ENCODE measurements around the gene GPC6.

GPC6 gene

DNA sequence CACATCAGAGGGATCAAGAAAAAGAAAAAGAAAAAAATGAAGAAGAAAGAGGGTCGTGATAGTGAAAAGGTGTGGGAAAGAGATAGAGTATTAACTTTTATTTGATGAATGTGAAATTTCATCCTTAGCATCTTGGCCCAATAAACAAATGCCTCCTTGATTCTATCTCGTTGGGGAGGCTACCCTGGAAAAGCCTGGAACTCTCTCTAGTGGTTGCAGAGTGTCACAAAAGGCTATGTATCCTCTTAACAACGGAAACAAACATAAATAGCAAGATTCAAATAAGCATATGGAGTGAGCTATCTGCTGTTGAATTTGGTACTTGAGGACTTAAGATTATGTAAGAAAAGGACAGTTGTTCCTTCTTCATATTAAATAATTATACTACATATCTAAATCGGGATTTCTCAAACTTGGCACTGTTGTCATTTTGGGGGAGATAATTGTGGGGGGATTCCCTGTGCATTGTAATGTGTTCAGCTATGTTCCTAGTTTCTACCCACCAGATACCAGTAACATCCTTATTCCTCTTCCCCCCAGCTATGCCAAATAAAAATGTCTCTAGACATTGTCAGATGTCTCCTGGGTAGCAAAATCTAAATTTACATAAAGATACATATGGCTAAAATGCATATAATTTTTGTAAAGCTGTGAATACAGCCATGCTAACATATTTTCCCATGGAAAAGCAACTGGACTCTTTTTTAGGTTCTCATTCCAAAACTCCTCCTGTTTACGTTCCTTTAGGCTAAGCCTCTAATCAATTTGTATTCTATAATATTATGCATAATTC is 695.7 kb downstream of the GPC6 start:
- no peak overlapping the region for H2BK5ac ChIP-seq (ENCODE audit: low read length)
- H2AFZ ChIP-seq (ENCODE audit: low read length) = no peak overlapping the region

DNA sequence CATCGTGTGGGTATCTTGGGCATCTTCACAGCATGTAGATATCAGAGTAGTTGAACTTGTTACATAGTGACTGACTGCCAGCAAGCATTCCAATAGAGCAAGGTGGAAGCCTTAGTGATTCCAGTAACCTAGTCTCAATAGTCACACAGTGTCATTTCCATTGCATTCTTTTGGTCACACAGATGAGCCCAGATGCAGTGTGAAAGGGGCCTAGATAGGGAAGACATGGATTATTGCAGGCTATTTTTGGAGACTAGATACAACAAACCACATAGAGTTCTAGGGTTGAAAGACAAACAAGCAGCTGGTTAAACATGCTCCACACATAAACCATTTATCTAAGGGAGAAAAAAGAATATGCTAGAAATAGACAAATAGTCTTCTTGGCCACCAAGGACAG is 699.4 kb downstream of the GPC6 start:
- Histone ChIP-seq H2BK12ac (ENCODE audit: low read length) (no peak overlapping the region), H3K23ac (ENCODE audit: low read depth, low read length, poor library complexity) (no peak overlapping the region), H3K36me3 (replicated peaks in 1 of 2; ENCODE audit: control insufficient read depth in 2 of 2, insufficient read depth in 2 of 2, low read length in 2 of 2) (no peaks in the 10 kb centered on the region), H3K4ac (ENCODE audit: low read length) (no peak overlapping the region), H3K79me1 (ENCODE audit: low read depth, low read length) (no peaks in the 10 kb centered on the region), H4K8ac (ENCODE audit: low read depth, low read length) (no peak overlapping the region), H3K4me3 (ENCODE audit: low read length in 2 of 2) (no peak overlapping the region), H3K14ac (ENCODE audit: low read length) (no peak overlapping the region), H3K18ac (ENCODE audit: low read length) (no peak overlapping the region), H3K27me3 (ENCODE audit: control insufficient read depth in 3 of 3, insufficient read depth in 3 of 3, low read depth in 1 of 3, low read length in 3 of 3) (no peaks in the 10 kb centered on the region), H2BK15ac (ENCODE audit: low read length) (no peak overlapping the region), H2AFZ (ENCODE audit: low read length) (no peak overlapping the region), H3K27ac (replicated peaks; ENCODE audit: low read length) (no peak overlapping the region), H2BK5ac (ENCODE audit: low read length) (no peak overlapping the region), H3K4me1 (ENCODE audit: control insufficient read depth in 2 of 2, insufficient read depth in 1 of 2, low read depth in 1 of 2, low read length in 2 of 2) (no peaks in the 10 kb centered on the region), H4K91ac (ENCODE audit: low read depth, low read length, poor library complexity) (no peak overlapping the region), H2AK5ac (ENCODE audit: low read depth, low read length) (no peak overlapping the region), H3K9me3 (replicated peaks in 1 of 2; ENCODE audit: control insufficient read depth in 2 of 2, insufficient read depth in 1 of 2, low read depth in 1 of 2, low read length in 2 of 2) (peaks cover 4 to 7% of the 10 kb centered on the region in 2 donors), H2BK120ac (ENCODE audit: low read depth, low read length) (no peak overlapping the region), H3K9ac (ENCODE audit: low read depth, low read length, poor library complexity) (no peak overlapping the region), H3K4me2 (ENCODE audit: insufficient read depth, low read length, poor library complexity, severe bottlenecking) (no peak overlapping the region)
- no peak for DNase-seq (ENCODE audit: low spot score)
- no CpG with 5 or more reads among the region's 1 CpG for WGBS, 2 donors (ENCODE audit: extremely low coverage in 2 of 2, insufficient read length in 2 of 2, insufficient replicate concordance in 1 of 2)

More for the DNA sequence above, 695.7 kb downstream of the GPC6 start:
- no peak overlapping the region for H2BK120ac ChIP-seq (ENCODE audit: low read depth, low read length)
- 100% methylated on average over 1 of the region's 5 CpGs; no CpG with 5 or more reads in 1 of the 2 donors for WGBS, 2 donors (ENCODE audit: extremely low coverage in 2 of 2, insufficient read length in 2 of 2, insufficient replicate concordance in 1 of 2)
- H3K18ac ChIP-seq (ENCODE audit: low read length) = no peak overlapping the region
- no peak overlapping the region for H2BK12ac ChIP-seq (ENCODE audit: low read length)
- DNase-seq (ENCODE audit: low spot score) = no peak
- no peaks in the 10 kb centered on the region for H3K27me3 ChIP-seq (ENCODE audit: control insufficient read depth in 3 of 3, insufficient read depth in 3 of 3, low read depth in 1 of 3, low read length in 3 of 3)
- H3K4me2 ChIP-seq (ENCODE audit: insufficient read depth, low read length, poor library complexity, severe bottlenecking) = no peak overlapping the region
- no peak overlapping the region for H3K14ac ChIP-seq (ENCODE audit: low read length)
- no peak overlapping the region for H4K8ac ChIP-seq (ENCODE audit: low read depth, low read length)
- H3K4ac ChIP-seq (ENCODE audit: low read length) = no peak overlapping the region
- no peak overlapping the region for H3K4me3 ChIP-seq (ENCODE audit: low read length in 2 of 2)
- no peak overlapping the region for H4K91ac ChIP-seq (ENCODE audit: low read depth, low read length, poor library complexity)
- no peak overlapping the region for H2BK15ac ChIP-seq (ENCODE audit: low read length)
- no peaks in the 10 kb centered on the region for H3K4me1 ChIP-seq (ENCODE audit: control insufficient read depth in 2 of 2, insufficient read depth in 1 of 2, low read depth in 1 of 2, low read length in 2 of 2)
- peaks cover 4 to 7% of the 10 kb centered on the region in 2 donors for H3K9me3 ChIP-seq (replicated peaks in 1 of 2; ENCODE audit: control insufficient read depth in 2 of 2, insufficient read depth in 1 of 2, low read depth in 1 of 2, low read length in 2 of 2)
- no peak overlapping the region for H3K27ac ChIP-seq (replicated peaks; ENCODE audit: low read length)
- H3K9ac ChIP-seq (ENCODE audit: low read depth, low read length, poor library complexity) = no peak overlapping the region
- H3K23ac ChIP-seq (ENCODE audit: low read depth, low read length, poor library complexity) = no peak overlapping the region
- no peaks in the 10 kb centered on the region for H3K36me3 ChIP-seq (replicated peaks in 1 of 2; ENCODE audit: control insufficient read depth in 2 of 2, insufficient read depth in 2 of 2, low read length in 2 of 2)
- no peaks in the 10 kb centered on the region for H3K79me1 ChIP-seq (ENCODE audit: low read depth, low read length)
- no peak overlapping the region for H2AK5ac ChIP-seq (ENCODE audit: low read depth, low read length)

- no peaks in the 10 kb centered on the region for H3K79me1 ChIP-seq (ENCODE audit: low read depth, low read length)
- no peak overlapping the region for H3K14ac ChIP-seq (ENCODE audit: low read length)
- H2AFZ ChIP-seq (ENCODE audit: low read length) = no peak overlapping the region
- no peak overlapping the region for H2AK5ac ChIP-seq (ENCODE audit: low read depth, low read length)
- peaks cover 1 to 3% of the 10 kb centered on the region in 2 donors for H3K9me3 ChIP-seq (replicated peaks in 1 of 2; ENCODE audit: control insufficient read depth in 2 of 2, insufficient read depth in 1 of 2, low read depth in 1 of 2, low read length in 2 of 2)
- no peak overlapping the region for H3K9ac ChIP-seq (ENCODE audit: low read depth, low read length, poor library complexity)
- H3K4me2 ChIP-seq (ENCODE audit: insufficient read depth, low read length, poor library complexity, severe bottlenecking) = no peak overlapping the region
- H2BK12ac ChIP-seq (ENCODE audit: low read length) = no peak overlapping the region
- no peaks in the 10 kb centered on the region for H3K36me3 ChIP-seq (replicated peaks in 1 of 2; ENCODE audit: control insufficient read depth in 2 of 2, insufficient read depth in 2 of 2, low read length in 2 of 2)
- H3K4ac ChIP-seq (ENCODE audit: low read length) = no peak overlapping the region
- no peak overlapping the region for H2BK5ac ChIP-seq (ENCODE audit: low read length)
- H3K27me3 ChIP-seq (ENCODE audit: control insufficient read depth in 3 of 3, insufficient read depth in 3 of 3, low read depth in 1 of 3, low read length in 3 of 3) = no peaks in the 10 kb centered on the region
- no peak overlapping the region for H4K8ac ChIP-seq (ENCODE audit: low read depth, low read length)
- WGBS, 2 donors (ENCODE audit: extremely low coverage in 2 of 2, insufficient read length in 2 of 2, insufficient replicate concordance in 1 of 2) = no CpG with 5 or more reads among the region's 1 CpG
- H3K18ac ChIP-seq (ENCODE audit: low read length) = no peak overlapping the region
- H3K27ac ChIP-seq (replicated peaks; ENCODE audit: low read length) = no peak overlapping the region
- no peak for DNase-seq (ENCODE audit: low spot score)
- H3K23ac ChIP-seq (ENCODE audit: low read depth, low read length, poor library complexity) = no peak overlapping the region
- no peak overlapping the region for H2BK15ac ChIP-seq (ENCODE audit: low read length)
- no peak overlapping the region for H3K4me3 ChIP-seq (ENCODE audit: low read length in 2 of 2)
- no peak overlapping the region for H2BK120ac ChIP-seq (ENCODE audit: low read depth, low read length)
- H3K4me1 ChIP-seq (ENCODE audit: control insufficient read depth in 2 of 2, insufficient read depth in 1 of 2, low read depth in 1 of 2, low read length in 2 of 2) = no peaks in the 10 kb centered on the region
- no peak overlapping the region for H4K91ac ChIP-seq (ENCODE audit: low read depth, low read length, poor library complexity)
These were observed 699.8 kb downstream of the GPC6 start for GRCh38 chr13:93926425-93926824.

GRCh38 chr13:93927431-93927830 is 700.8 kb downstream of the GPC6 start:
- Histone ChIP-seq H3K18ac (ENCODE audit: low read length) (no peak overlapping the region), H2BK15ac (ENCODE audit: low read length) (no peak overlapping the region), H3K9ac (ENCODE audit: low read depth, low read length, poor library complexity) (no peak overlapping the region), H3K4ac (ENCODE audit: low read length) (no peak overlapping the region), H3K4me3 (ENCODE audit: low read length in 2 of 2) (no peak overlapping the region), H4K91ac (ENCODE audit: low read depth, low read length, poor library complexity) (no peak overlapping the region), H2AK5ac (ENCODE audit: low read depth, low read length) (no peak overlapping the region), H3K36me3 (replicated peaks in 1 of 2; ENCODE audit: control insufficient read depth in 2 of 2, insufficient read depth in 2 of 2, low read length in 2 of 2) (no peaks in the 10 kb centered on the region), H2BK120ac (ENCODE audit: low read depth, low read length) (no peak overlapping the region), H3K4me1 (ENCODE audit: control insufficient read depth in 2 of 2, insufficient read depth in 1 of 2, low read depth in 1 of 2, low read length in 2 of 2) (no peaks in the 10 kb centered on the region), H4K8ac (ENCODE audit: low read depth, low read length) (no peak overlapping the region), H3K27me3 (ENCODE audit: control insufficient read depth in 3 of 3, insufficient read depth in 3 of 3, low read depth in 1 of 3, low read length in 3 of 3) (no peaks in the 10 kb centered on the region), H2AFZ (ENCODE audit: low read length) (no peak overlapping the region), H3K4me2 (ENCODE audit: insufficient read depth, low read length, poor library complexity, severe bottlenecking) (no peak overlapping the region), H3K9me3 (replicated peaks in 1 of 2; ENCODE audit: control insufficient read depth in 2 of 2, insufficient read depth in 1 of 2, low read depth in 1 of 2, low read length in 2 of 2) (no peaks in the 10 kb centered on the region), H3K27ac (replicated peaks; ENCODE audit: low read length) (no peak overlapping the region), H3K14ac (ENCODE audit: low read length) (no peak overlapping the region), H3K79me1 (ENCODE audit: low read depth, low read length) (no peaks in the 10 kb centered on the region), H3K23ac (ENCODE audit: low read depth, low read length, poor library complexity) (no peak overlapping the region), H2BK5ac (ENCODE audit: low read length) (no peak overlapping the region), H2BK12ac (ENCODE audit: low read length) (no peak overlapping the region)
- no CpG with 5 or more reads among the region's 1 CpG for WGBS, 2 donors (ENCODE audit: extremely low coverage in 2 of 2, insufficient read length in 2 of 2, insufficient replicate concordance in 1 of 2)
- no peak for DNase-seq (ENCODE audit: low spot score)

All from neuronal stem cell (in vitro differentiated cells).